CD4-positive, alpha-beta T cell treated with Interleukin-15 for 1 hour (primary cell): ENCODE data around the gene UBE3B.
"Not testable (repeated sequence)": the region's sequence is repeated elsewhere in the genome, so short reads cannot be mapped to it uniquely, and the experiment has no call there.

Source experiments
- DNase-seq: peaks from one replicate; pipeline ENCODE4 v3.0.0-alpha.2; 2020

UBE3B gene

GRCh38 chr12:109451400-109451799 lies 26.0 kb upstream of the UBE3B start:
- no peak for DNase-seq

GRCh38 chr12:109452489-109452888 lies 24.9 kb upstream of the UBE3B start:
- DNase-seq: no peak

- DNase-seq: no peak
Observed at GRCh38 chr12:109455706-109456105, 21.7 kb upstream of the UBE3B start.

- no peak for DNase-seq
Observed at GRCh38 chr12:109458086-109458485, 19.3 kb upstream of the UBE3B start.

GRCh38 chr12:109458771-109459208 lies 18.6 kb upstream of the UBE3B start:
- no peak for DNase-seq

- DNase-seq: no peak
Observed at GRCh38 chr12:109459247-109459646, 18.2 kb upstream of the UBE3B start.

GRCh38 chr12:109460538-109460937 lies 16.9 kb upstream of the UBE3B start:
- no peak for DNase-seq

GRCh38 chr12:109461049-109461845 lies 16.2 kb upstream of the UBE3B start:
- DNase-seq: peak; percentile 37

GRCh38 chr12:109461846-109462756 lies 15.3 kb upstream of the UBE3B start:
- no peak for DNase-seq

GRCh38 chr12:109462868-109463692 lies 14.4 kb upstream of the UBE3B start:
- DNase-seq: no peak

- DNase-seq: no peak
Observed at GRCh38 chr12:109463756-109464155, 13.7 kb upstream of the UBE3B start.

- DNase-seq: no peak
Observed at GRCh38 chr12:109464642-109465351, 12.6 kb upstream of the UBE3B start.

- DNase-seq: no peak
Observed at GRCh38 chr12:109466305-109466704, 11.1 kb upstream of the UBE3B start.

- DNase-seq: no peak
Observed at GRCh38 chr12:109466821-109467220, 10.6 kb upstream of the UBE3B start.

GRCh38 chr12:109467978-109468676 lies 9.3 kb upstream of the UBE3B start:
- no peak for DNase-seq

- no peak for DNase-seq
Observed at GRCh38 chr12:109469517-109469916, 7.9 kb upstream of the UBE3B start.

- DNase-seq: no peak
Observed at GRCh38 chr12:109473006-109473405, 4.4 kb upstream of the UBE3B start.

GRCh38 chr12:109473526-109474270 lies 3.7 kb upstream of the UBE3B start:
- DNase-seq: not testable (repeated sequence)

GRCh38 chr12:109475121-109475520 lies 2.3 kb upstream of the UBE3B start:
- no peak for DNase-seq

GRCh38 chr12:109475993-109476806 lies 1.2 kb upstream of the UBE3B start:
- DNase-seq: no peak
